Body of pancreas (tissue), 4 donors: Measurements from ENCODE around the gene OAS3.

Experiments used
- CTCF ChIP-seq, 7 experiments: fragments of 450-650 bp in 4 of 7; fragments of 200-600 bp in 3 of 7; sonication (generic) in 3 of 7; IDR thresholded peaks; one replicate each; pipeline ENCODE4 v1.5.1; 2016 to 2019; ENCODE audit warnings: antibody characterized with exemption in 7 of 7
- POLR2A ChIP-seq, 3 donors: fragments of 450-650 bp; IDR thresholded peaks; one replicate each; pipeline ENCODE4 v1.6.1; 2016; ENCODE audit warnings: antibody characterized with exemption in 3 of 3, mild to moderate bottlenecking in 2 of 3

- TF ChIP-seq CTCF (IDR thresholded peaks at IDR 0.05): no peak
- no peak for TF ChIP-seq POLR2A (IDR thresholded peaks at IDR 0.05)
Measured at GRCh38 chr12:112928978-112929377, 9.3 kb upstream of the OAS3 start.
